Thyroid gland (tissue), 4 donors: ENCODE results near the gene REEP1. TPM values are rescaled to one million over a fixed set of nuclear protein-coding genes. Genes with fewer than 3 reads are reported as not detected.

Source experiments
- DNase-seq, 2 donors: peaks; one replicate each; pipeline ENCODE4 v3.0.0-alpha.2; 2019
- H3K27ac ChIP-seq, 3 donors: fragments of 200-600 bp; sonication (generic); 1 replicate in 2 of 3; 2 replicates in 1 of 3; pipeline ENCODE4 v1.5.1; 2016 to 2019; ENCODE audit warnings: mild to moderate bottlenecking in 1 of 3, moderate library complexity in 1 of 3
- H3K27me3 ChIP-seq: fragments of 200-600 bp; sonication (generic); one replicate; pipeline ENCODE4 v1.5.1; 2019
- H3K36me3 ChIP-seq, 2 donors: fragments of 200-600 bp; sonication (generic); one replicate each; pipeline ENCODE4 v1.5.1; 2016 to 2019
- H3K4me1 ChIP-seq, 2 donors: fragments of 200-600 bp; sonication (generic); one replicate each; pipeline ENCODE4 v1.5.1; 2017 to 2019
- H3K4me3 ChIP-seq, 3 donors: fragments of 200-600 bp; sonication (generic); replicated peaks in 1 of 3; 1 replicate in 2 of 3; 2 replicates in 1 of 3; pipeline ENCODE4 v1.5.1; 2016; ENCODE audit warnings: mild to moderate bottlenecking in 1 of 3
- H3K9me3 ChIP-seq: fragments of 200-600 bp; sonication (generic); one replicate; pipeline ENCODE4 v1.5.1; 2017
- CTCF ChIP-seq, 6 experiments: fragments of 200-600 bp in 3 of 6; fragments of 450-650 bp in 3 of 6; sonication (generic) in 3 of 6; IDR thresholded peaks; one replicate each; pipeline ENCODE4 v1.5.1; 2016 to 2019; ENCODE audit warnings: antibody characterized with exemption in 6 of 6, mild to moderate bottlenecking in 2 of 6, inconsistent platforms in 1 of 6, moderate library complexity in 1 of 6
- POLR2A ChIP-seq, 2 donors: fragments of 450-650 bp; IDR thresholded peaks; one replicate each; pipeline ENCODE4 v1.6.1; 2017; ENCODE audit warnings: antibody characterized with exemption in 2 of 2, mild to moderate bottlenecking in 2 of 2, moderate library complexity in 1 of 2
- WGBS, 2 donors: methylation state at CpG; one replicate each; pipeline ENCODE4 v1.1.5; 2017; 5-methylcytosine and 5-hydroxymethylcytosine counted together
- intact Hi-C: fragments of 100-400 bp; cut with DNase I; formaldehyde crosslinking; loops from one replicate; pipeline ENCODE4 v1.15.1; 2023
- total RNA-seq, 4 donors: library from RNA; depleted of rRNA; stranded (reverse); fragments of >200 nt; gene quantifications; one replicate each; pipeline ENCODE4 v1.2.3, GENCODE V29; 2016

Gene REEP1
- total RNA-seq, 4 donors from 2014 or later, result 2.5 to 7.1 (median 5.5) TPM

- H3K36me3 ChIP-seq, result no peaks in the 10 kb centered on the region
- no peak overlapping the region for H3K4me3 ChIP-seq
- WGBS, 2 donors, result 88 to 100% methylated on average over 1 of the region's 1 CpG
- no peaks in the 10 kb centered on the region for H3K4me1 ChIP-seq
- no peaks in the 10 kb centered on the region for H3K9me3 ChIP-seq
- no peaks in the 10 kb centered on the region for H3K27me3 ChIP-seq
- DNase-seq, result no peak
- intact Hi-C loops, result no loop called here
- TF ChIP-seq POLR2A (IDR thresholded peaks at IDR 0.05), result no peak
- no peak for TF ChIP-seq CTCF (IDR thresholded peaks at IDR 0.05)
- no peak overlapping the region for H3K27ac ChIP-seq
Measured at GRCh38 chr2:86375623-86376022, 38.2 kb upstream of the REEP1 start.

GRCh38 chr2:86372641-86373502 is 35.4 kb upstream of the REEP1 start:
- DNase-seq, result peak; percentile 44 to 46
- Histone ChIP-seq H3K4me1 (no peaks in the 10 kb centered on the region), H3K27ac (no peak overlapping the region), H3K27me3 (no peaks in the 10 kb centered on the region), H3K9me3 (no peaks in the 10 kb centered on the region), H3K36me3 (no peaks in the 10 kb centered on the region), H3K4me3 (no peak overlapping the region)
- TF ChIP-seq CTCF (IDR thresholded peaks at IDR 0.05) (peak in 5 of 6 experiments; percentile 15 to 61 (median 53)), POLR2A (IDR thresholded peaks at IDR 0.05) (no peak)
- whole genome bisulfite sequencing, 2 donors, result 24 to 27% methylated on average over 4 of the region's 4 CpGs
- intact Hi-C loops, result no loop called here

- Histone ChIP-seq H3K36me3 (no peaks in the 10 kb centered on the region), H3K27me3 (no peaks in the 10 kb centered on the region), H3K4me3 (no peak overlapping the region), H3K9me3 (no peaks in the 10 kb centered on the region), H3K27ac (no peak overlapping the region), H3K4me1 (no peaks in the 10 kb centered on the region)
- WGBS, 2 donors, result 54 to 56% methylated on average over 4 of the region's 4 CpGs
- no peak for TF ChIP-seq POLR2A (IDR thresholded peaks at IDR 0.05)
- no peak for TF ChIP-seq CTCF (IDR thresholded peaks at IDR 0.05)
- intact Hi-C loops, result no loop called here
- DNase-seq, result no peak
Measured at GRCh38 chr2:86372133-86372532, 34.7 kb upstream of the REEP1 start.

GRCh38 chr2:86371527-86371926 is 34.1 kb upstream of the REEP1 start:
- no peak for TF ChIP-seq POLR2A (IDR thresholded peaks at IDR 0.05)
- no peak for TF ChIP-seq CTCF (IDR thresholded peaks at IDR 0.05)
- 60 to 70% methylated on average over 4 of the region's 4 CpGs for WGBS, 2 donors
- Histone ChIP-seq H3K4me3 (no peak overlapping the region), H3K9me3 (no peaks in the 10 kb centered on the region), H3K36me3 (no peaks in the 10 kb centered on the region), H3K4me1 (no peaks in the 10 kb centered on the region), H3K27ac (no peak overlapping the region), H3K27me3 (no peaks in the 10 kb centered on the region)
- DNase-seq, result no peak
- intact Hi-C loops, result no loop called here

- intact Hi-C loops, result no loop called here
- H3K36me3 ChIP-seq, result no peaks in the 10 kb centered on the region
- no peak overlapping the region for H3K27ac ChIP-seq
- no peaks in the 10 kb centered on the region for H3K9me3 ChIP-seq
- H3K27me3 ChIP-seq, result no peaks in the 10 kb centered on the region
- H3K4me1 ChIP-seq, result no peaks in the 10 kb centered on the region
- 91 to 94% methylated on average over 3 of the region's 3 CpGs for WGBS, 2 donors
- H3K4me3 ChIP-seq, result no peak overlapping the region
- no peak for TF ChIP-seq CTCF (IDR thresholded peaks at IDR 0.05)
- no peak for TF ChIP-seq POLR2A (IDR thresholded peaks at IDR 0.05)
- no peak for DNase-seq
Measured at GRCh38 chr2:86370579-86370978, 33.2 kb upstream of the REEP1 start.
